ENCODE measurements around the gene CXCL12. TPM values are rescaled to one million over a fixed set of nuclear protein-coding genes. Genes with fewer than 3 reads are reported as not detected.

Gene CXCL12
- polyA plus RNA-seq, 1 donor from 2014 or later = not detected

DNA sequence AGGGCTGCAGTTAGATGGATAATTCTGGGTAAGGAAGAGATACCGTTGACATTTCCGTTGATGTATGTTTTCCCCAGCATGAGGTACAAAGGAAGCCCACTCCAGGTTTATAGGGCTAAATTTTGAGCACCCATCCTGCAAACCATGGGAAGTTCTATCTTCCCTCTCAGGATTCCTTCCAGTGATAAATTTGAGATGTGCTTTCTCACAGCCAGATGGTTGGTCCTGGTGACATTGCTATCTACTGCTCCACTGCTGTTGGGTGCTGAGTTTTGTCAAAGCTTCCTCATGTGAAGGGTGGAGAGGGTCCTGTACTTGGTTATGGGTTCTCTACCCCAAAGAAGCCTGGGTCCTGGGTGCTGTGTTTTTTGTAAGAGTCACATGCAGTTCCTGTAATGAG is 57.4 kb downstream of the CXCL12 start:
- Mint-ChIP-seq H3K36me3 (no peaks in the 10 kb centered on the region), H3K27me3 (no peaks in the 10 kb centered on the region), H3K4me1 (no peaks in the 10 kb centered on the region), H3K27ac (no peak overlapping the region), H3K4me3 (no peak overlapping the region), H3K9me3 (no peaks in the 10 kb centered on the region)
